ENCODE data around the gene CRYGD. TPM values are rescaled to one million over a fixed set of nuclear protein-coding genes. Genes with fewer than 3 reads are reported as not detected.
A peak's percentile ranks its signal among the peaks of the same experiment; 100 is the strongest.
"Not testable (repeated sequence)": the region's sequence is repeated elsewhere in the genome, so short reads cannot be mapped to it uniquely, and the experiment has no call there.

Gene CRYGD
- total RNA-seq: not detected in 2 replicates
- not detected in 2 replicates for polyA plus RNA-seq
- polyA plus RNA-seq (2012): not detected in 2 replicates
- polyA minus RNA-seq (ENCODE audit: low replicate concordance): not detected in 2 replicates

DNA sequence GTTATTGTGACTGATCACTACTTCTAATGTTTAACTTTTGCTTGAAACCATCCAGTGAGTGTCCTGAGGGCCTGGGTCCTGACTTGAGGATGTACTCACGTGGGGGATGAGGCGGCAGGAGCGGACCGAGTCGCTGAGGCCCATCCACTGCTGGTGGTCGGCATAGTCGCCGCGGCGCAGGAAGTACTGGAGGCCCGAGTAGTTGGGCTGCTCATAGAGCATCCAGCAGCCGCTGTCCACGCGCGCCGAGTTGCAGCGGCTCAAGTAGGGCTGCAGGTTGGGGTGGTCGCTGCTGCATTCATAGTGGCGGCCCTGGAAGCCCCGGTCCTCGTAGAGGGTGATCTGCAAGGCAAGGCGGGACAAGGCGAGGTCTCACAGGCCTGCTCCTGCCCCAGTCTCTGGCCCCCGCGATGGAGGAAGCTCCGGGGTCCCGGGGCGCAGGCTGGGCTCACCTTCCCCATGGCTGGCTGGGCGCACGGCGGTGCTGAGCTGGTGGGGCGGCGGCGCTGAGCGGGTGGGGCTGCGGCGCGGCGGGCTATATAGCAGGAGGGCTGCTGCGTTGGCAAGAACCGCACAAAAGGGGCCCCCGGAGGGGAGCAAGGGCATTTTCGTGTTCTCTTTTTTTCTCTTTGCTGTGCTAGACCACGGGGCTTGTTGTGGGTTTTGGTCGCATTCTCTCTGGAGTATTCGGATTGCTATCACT, at the start of gene CRYGD:
CRYGD (minus strand) TSS at position 512 of the 703 bp plus-strand sequence; CDS start at position 461, 51 bp downstream.
- DNase-seq (ENCODE audit: low read depth in 2 of 2); H3K36me3 ChIP-seq (ENCODE audit: control insufficient read depth, insufficient read depth, low read length); H3K9me3 ChIP-seq (ENCODE audit: control insufficient read depth, insufficient read depth, low read depth, low read length); H4K20me1 ChIP-seq (ENCODE audit: control insufficient read depth, extremely low read depth, insufficient read depth, low read length); H3K79me2 ChIP-seq (ENCODE audit: control insufficient read depth, insufficient read depth, low read length); H3K27ac ChIP-seq (ENCODE audit: insufficient read depth, low read length); H3K27me3 ChIP-seq (ENCODE audit: control insufficient read depth, insufficient read depth, low read length); H3K4me2 ChIP-seq (ENCODE audit: extremely low read depth, insufficient read depth, low read length); H2AFZ ChIP-seq (ENCODE audit: low read length); H3K4me1 ChIP-seq (ENCODE audit: control insufficient read depth, extremely low read depth, insufficient read depth, low read length); H3K9ac ChIP-seq (ENCODE audit: insufficient read depth, low read length): not testable (repeated sequence)
- H3K4me3 ChIP-seq (replicated peaks in 1 of 4; ENCODE audit: control extremely low read depth in 1 of 4, insufficient read depth in 1 of 4, low read depth in 3 of 4, low read length in 4 of 4): peak within 1 kb of the TSS in 2 of 4 experiments; percentile 14 to 15

DNA sequence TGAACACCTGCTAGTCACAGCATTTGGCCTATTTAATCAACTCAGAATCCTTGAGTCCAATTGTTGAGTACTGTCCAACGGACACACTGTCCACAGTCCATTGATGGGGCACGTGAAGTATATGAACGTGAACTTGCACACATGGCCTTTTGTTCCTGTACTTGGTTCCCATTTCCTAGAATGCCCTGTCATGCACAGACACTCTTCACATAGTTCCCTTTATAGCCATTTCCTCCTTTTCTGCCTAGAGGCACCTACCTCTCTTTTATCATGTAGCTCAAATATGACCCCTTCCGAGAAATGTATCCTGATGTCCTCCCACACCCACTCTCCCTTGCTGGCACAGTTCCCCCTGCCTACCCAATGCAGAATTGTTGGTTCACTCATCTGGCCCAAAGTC, 47.8 kb upstream of the CRYGD start:
- Histone ChIP-seq H3K79me2 (ENCODE audit: control insufficient read depth, insufficient read depth, low read length) (no peaks in the 10 kb centered on the region), H3K4me1 (ENCODE audit: control insufficient read depth, extremely low read depth, insufficient read depth, low read length) (no peaks in the 10 kb centered on the region), H3K27me3 (ENCODE audit: control insufficient read depth, insufficient read depth, low read length) (no peaks in the 10 kb centered on the region), H4K20me1 (ENCODE audit: control insufficient read depth, extremely low read depth, insufficient read depth, low read length) (no peaks in the 10 kb centered on the region), H3K9me3 (ENCODE audit: control insufficient read depth, insufficient read depth, low read depth, low read length) (no peaks in the 10 kb centered on the region), H2AFZ (ENCODE audit: low read length) (no peak overlapping the region), H3K9ac (ENCODE audit: insufficient read depth, low read length) (no peak overlapping the region), H3K4me3 (replicated peaks in 1 of 4; ENCODE audit: control extremely low read depth in 1 of 4, insufficient read depth in 1 of 4, low read depth in 3 of 4, low read length in 4 of 4) (no peak overlapping the region), H3K27ac (ENCODE audit: insufficient read depth, low read length) (no peak overlapping the region), H3K4me2 (ENCODE audit: extremely low read depth, insufficient read depth, low read length) (no peak overlapping the region), H3K36me3 (ENCODE audit: control insufficient read depth, insufficient read depth, low read length) (no peaks in the 10 kb centered on the region)
- no peak for DNase-seq (ENCODE audit: low read depth in 2 of 2)
- no peak for TF ChIP-seq EZH2 (IDR thresholded peaks at IDR 0.05; ENCODE audit: low read length, missing control alignments)
- TF ChIP-seq, protein P1, sequence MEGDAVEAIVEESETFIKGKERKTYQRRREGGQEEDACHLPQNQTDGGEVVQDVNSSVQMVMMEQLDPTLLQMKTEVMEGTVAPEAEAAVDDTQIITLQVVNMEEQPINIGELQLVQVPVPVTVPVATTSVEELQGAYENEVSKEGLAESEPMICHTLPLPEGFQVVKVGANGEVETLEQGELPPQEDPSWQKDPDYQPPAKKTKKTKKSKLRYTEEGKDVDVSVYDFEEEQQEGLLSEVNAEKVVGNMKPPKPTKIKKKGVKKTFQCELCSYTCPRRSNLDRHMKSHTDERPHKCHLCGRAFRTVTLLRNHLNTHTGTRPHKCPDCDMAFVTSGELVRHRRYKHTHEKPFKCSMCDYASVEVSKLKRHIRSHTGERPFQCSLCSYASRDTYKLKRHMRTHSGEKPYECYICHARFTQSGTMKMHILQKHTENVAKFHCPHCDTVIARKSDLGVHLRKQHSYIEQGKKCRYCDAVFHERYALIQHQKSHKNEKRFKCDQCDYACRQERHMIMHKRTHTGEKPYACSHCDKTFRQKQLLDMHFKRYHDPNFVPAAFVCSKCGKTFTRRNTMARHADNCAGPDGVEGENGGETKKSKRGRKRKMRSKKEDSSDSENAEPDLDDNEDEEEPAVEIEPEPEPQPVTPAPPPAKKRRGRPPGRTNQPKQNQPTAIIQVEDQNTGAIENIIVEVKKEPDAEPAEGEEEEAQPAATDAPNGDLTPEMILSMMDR (conservative IDR thresholded peaks at IDR 0.05 in 1 of 2, IDR thresholded peaks at IDR 0.05 in 1 of 2; ENCODE audit: low read depth in 1 of 2, low read length in 2 of 2): no peak

DNA sequence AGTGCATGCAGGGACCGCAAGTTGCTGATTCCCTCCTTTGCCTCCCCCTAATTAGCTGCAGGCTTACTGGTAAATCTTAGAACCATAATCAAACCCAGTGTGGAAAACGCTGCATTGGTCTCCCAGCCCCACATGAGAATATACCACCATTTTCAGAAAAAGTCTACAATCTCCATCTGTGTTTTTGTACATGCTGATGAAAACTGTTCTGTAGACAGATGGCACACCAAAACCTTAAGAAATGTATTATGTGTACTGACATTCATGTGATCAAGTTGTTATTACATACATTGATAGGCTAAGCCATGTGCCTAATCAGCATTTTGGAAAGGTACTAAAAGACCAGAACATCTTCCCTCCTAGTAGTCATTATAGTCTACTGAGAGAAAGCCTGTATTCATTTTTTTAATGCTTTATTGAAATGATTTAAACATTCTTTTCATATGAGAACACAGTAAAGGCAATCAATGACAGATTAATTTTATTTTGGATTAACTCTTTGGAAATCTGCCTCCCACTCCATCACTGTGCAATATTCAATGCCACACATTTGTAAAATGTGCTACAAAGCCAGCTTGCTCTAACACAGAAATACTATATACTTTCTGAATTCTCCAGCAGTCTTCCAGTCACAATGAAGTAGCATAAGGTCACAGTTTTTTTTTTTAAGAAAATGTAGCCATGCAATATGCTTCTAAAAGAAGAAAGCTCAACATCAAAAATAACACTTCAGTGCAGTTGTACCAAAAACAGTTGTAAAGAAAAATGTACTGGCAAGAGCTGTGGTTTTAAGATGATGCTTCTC, 40.8 kb upstream of the CRYGD start:
- H4K20me1 ChIP-seq (ENCODE audit: control insufficient read depth, extremely low read depth, insufficient read depth, low read length): no peaks in the 10 kb centered on the region
- no peak overlapping the region for H3K9ac ChIP-seq (ENCODE audit: insufficient read depth, low read length)
- H3K27ac ChIP-seq (ENCODE audit: insufficient read depth, low read length): no peak overlapping the region
- no peaks in the 10 kb centered on the region for H3K79me2 ChIP-seq (ENCODE audit: control insufficient read depth, insufficient read depth, low read length)
- TF ChIP-seq, protein P1 (conservative IDR thresholded peaks at IDR 0.05 in 1 of 2, IDR thresholded peaks at IDR 0.05 in 1 of 2; ENCODE audit: low read depth in 1 of 2, low read length in 2 of 2): no peak
- DNase-seq (ENCODE audit: low read depth in 2 of 2): no peak
- H3K36me3 ChIP-seq (ENCODE audit: control insufficient read depth, insufficient read depth, low read length): no peaks in the 10 kb centered on the region
- H3K27me3 ChIP-seq (ENCODE audit: control insufficient read depth, insufficient read depth, low read length): no peaks in the 10 kb centered on the region
- no peaks in the 10 kb centered on the region for H3K9me3 ChIP-seq (ENCODE audit: control insufficient read depth, insufficient read depth, low read depth, low read length)
- H3K4me3 ChIP-seq (replicated peaks in 1 of 4; ENCODE audit: control extremely low read depth in 1 of 4, insufficient read depth in 1 of 4, low read depth in 3 of 4, low read length in 4 of 4): no peak overlapping the region
- no peak overlapping the region for H2AFZ ChIP-seq (ENCODE audit: low read length)
- no peaks in the 10 kb centered on the region for H3K4me1 ChIP-seq (ENCODE audit: control insufficient read depth, extremely low read depth, insufficient read depth, low read length)
- no peak overlapping the region for H3K4me2 ChIP-seq (ENCODE audit: extremely low read depth, insufficient read depth, low read length)

Data from fibroblast of lung (primary cell).